ENCODE data around the gene MPHOSPH9.

DNA sequence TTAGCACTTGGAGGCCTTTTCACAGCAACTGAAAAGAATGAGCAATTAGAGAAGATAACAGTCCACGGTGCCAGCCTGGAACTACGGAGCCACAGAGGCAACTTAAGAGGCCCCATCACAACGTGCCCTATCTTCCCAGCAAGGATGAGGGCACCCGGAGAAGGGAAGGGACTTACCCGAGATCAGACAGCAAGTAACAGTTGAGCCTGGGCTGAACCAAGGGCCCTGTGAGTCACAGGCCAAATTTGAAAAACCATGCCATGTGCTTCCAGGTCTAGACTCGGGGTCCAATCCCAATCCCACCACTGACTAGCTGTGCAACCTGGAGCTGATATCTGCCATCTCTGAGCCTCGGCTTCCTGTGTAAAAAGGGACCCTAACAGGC, 124.3 kb downstream of the MPHOSPH9 start:
- TF ChIP-seq, protein P1, sequence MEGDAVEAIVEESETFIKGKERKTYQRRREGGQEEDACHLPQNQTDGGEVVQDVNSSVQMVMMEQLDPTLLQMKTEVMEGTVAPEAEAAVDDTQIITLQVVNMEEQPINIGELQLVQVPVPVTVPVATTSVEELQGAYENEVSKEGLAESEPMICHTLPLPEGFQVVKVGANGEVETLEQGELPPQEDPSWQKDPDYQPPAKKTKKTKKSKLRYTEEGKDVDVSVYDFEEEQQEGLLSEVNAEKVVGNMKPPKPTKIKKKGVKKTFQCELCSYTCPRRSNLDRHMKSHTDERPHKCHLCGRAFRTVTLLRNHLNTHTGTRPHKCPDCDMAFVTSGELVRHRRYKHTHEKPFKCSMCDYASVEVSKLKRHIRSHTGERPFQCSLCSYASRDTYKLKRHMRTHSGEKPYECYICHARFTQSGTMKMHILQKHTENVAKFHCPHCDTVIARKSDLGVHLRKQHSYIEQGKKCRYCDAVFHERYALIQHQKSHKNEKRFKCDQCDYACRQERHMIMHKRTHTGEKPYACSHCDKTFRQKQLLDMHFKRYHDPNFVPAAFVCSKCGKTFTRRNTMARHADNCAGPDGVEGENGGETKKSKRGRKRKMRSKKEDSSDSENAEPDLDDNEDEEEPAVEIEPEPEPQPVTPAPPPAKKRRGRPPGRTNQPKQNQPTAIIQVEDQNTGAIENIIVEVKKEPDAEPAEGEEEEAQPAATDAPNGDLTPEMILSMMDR (conservative IDR thresholded peaks at IDR 0.05; ENCODE audit: low read depth, low read length) = no peak
- TF ChIP-seq CEBPB (IDR thresholded peaks at IDR 0.05; ENCODE audit: low read depth, low read length) (no peak), SMC3 (IDR thresholded peaks at IDR 0.05; ENCODE audit: low read depth, low read length) (no peak), POLR2A (IDR thresholded peaks at IDR 0.05; ENCODE audit: low read depth, low read length) (no peak), MXI1 (IDR thresholded peaks at IDR 0.05; ENCODE audit: borderline replicate concordance, low read depth, low read length) (no peak), RCOR1 (IDR thresholded peaks at IDR 0.05; ENCODE audit: insufficient replicate concordance, low read length) (no peak), MAZ (IDR thresholded peaks at IDR 0.05; ENCODE audit: borderline replicate concordance, low read depth, low read length) (no peak)
- TF ChIP-seq, protein P2, sequence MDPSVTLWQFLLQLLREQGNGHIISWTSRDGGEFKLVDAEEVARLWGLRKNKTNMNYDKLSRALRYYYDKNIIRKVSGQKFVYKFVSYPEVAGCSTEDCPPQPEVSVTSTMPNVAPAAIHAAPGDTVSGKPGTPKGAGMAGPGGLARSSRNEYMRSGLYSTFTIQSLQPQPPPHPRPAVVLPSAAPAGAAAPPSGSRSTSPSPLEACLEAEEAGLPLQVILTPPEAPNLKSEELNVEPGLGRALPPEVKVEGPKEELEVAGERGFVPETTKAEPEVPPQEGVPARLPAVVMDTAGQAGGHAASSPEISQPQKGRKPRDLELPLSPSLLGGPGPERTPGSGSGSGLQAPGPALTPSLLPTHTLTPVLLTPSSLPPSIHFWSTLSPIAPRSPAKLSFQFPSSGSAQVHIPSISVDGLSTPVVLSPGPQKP (IDR thresholded peaks at IDR 0.05; ENCODE audit: borderline replicate concordance, low read depth, low read length) = no peak

All from IMR-90 (cell line).